ENCODE results near the gene RANBP3. TPM values are rescaled to one million over a fixed set of nuclear protein-coding genes. Genes with fewer than 3 reads are reported as not detected.

Gene RANBP3
- total RNA-seq, 1 experiment from 2014 or later, result 62.4 TPM

GRCh38 chr19:5890099-5890498 lies 87.8 kb downstream of the RANBP3 start:
- no peak overlapping the region for H3K4me3 ChIP-seq (replicated peaks in 1 of 2; ENCODE audit: low read depth in 1 of 2, low read length in 2 of 2)
- no peaks in the 10 kb centered on the region for H3K36me3 ChIP-seq (ENCODE audit: control insufficient read depth in 1 of 2, insufficient read depth in 2 of 2, low read length in 2 of 2)
- no peaks in the 10 kb centered on the region for H3K27me3 ChIP-seq (ENCODE audit: insufficient read depth, low read length)
- BruUV-seq (replicated peaks), result no TSS peak
- H3K9me2 ChIP-seq (ENCODE audit: insufficient read depth), result no peaks in the 10 kb centered on the region
- ChIA-PET CTCF (interaction anchor here (1.0 to 3.7 kb wide), 2 partner anchors 86 to 132 kb away, joined by 3 to 48 read pairs; partner anchors contain the start of gene NRTN), RAD21 (ENCODE audit: low non-redundant PET in 1 of 2, low total read pairs in 2 of 2, uncharacterized antibody in 2 of 2, unreplicated experiment in 2 of 2) (no interaction called here), POLR2A (interaction anchor here (1.1 kb wide), 1 partner anchor 14 kb away, joined by 5 read pairs; the partner anchor contains the start of genes NDUFA11 and VMAC)
- ATAC-seq (no peak), DNase-seq (ENCODE audit: low read depth, low spot score) (no peak)
- TF ChIP-seq ZNF274 (IDR thresholded peaks at IDR 0.05; ENCODE audit: low read depth, low read length), result no peak
- TF ChIP-seq ELF1 (IDR thresholded peaks at IDR 0.05; ENCODE audit: borderline replicate concordance, low read depth), result no peak
- TF ChIP-seq ZBTB33 (IDR thresholded peaks at IDR 0.05; ENCODE audit: extremely low read depth, insufficient replicate concordance, low read length), result no peak
- no peak for TF ChIP-seq CTCF (IDR thresholded peaks at IDR 0.05 in 2 of 3, conservative IDR thresholded peaks at IDR 0.05 in 1 of 3; ENCODE audit: borderline replicate concordance in 1 of 3, insufficient read depth in 1 of 3, low read depth in 2 of 3, low read length in 2 of 3)
- no peak for TF ChIP-seq POLR2A (IDR thresholded peaks at IDR 0.05; ENCODE audit: borderline replicate concordance, extremely low read depth, insufficient read depth, insufficient read length)
- TF ChIP-seq EZH2phosphoT487 (IDR thresholded peaks at IDR 0.05; ENCODE audit: borderline replicate concordance), result no peak
- TF ChIP-seq POLR2AphosphoS5 (IDR thresholded peaks at IDR 0.05; ENCODE audit: low read depth, low read length), result no peak
- TF ChIP-seq SRF (IDR thresholded peaks at IDR 0.05; ENCODE audit: low read depth), result no peak
- no peak for TF ChIP-seq SP1 (IDR thresholded peaks at IDR 0.05; ENCODE audit: low read depth)
- TF ChIP-seq FOSL1 (IDR thresholded peaks at IDR 0.05; ENCODE audit: low read depth), result no peak
- no peak for TF ChIP-seq RAD21 (IDR thresholded peaks at IDR 0.05; ENCODE audit: low read depth)
- no peak for TF ChIP-seq SIN3A (IDR thresholded peaks at IDR 0.05; ENCODE audit: low read depth)
- no peak for TF ChIP-seq CEBPB (IDR thresholded peaks at IDR 0.05; ENCODE audit: low read depth)
- TF ChIP-seq CBX3 (IDR thresholded peaks at IDR 0.05; ENCODE audit: low read depth), result no peak
- no peak for TF ChIP-seq REST (IDR thresholded peaks at IDR 0.05; ENCODE audit: low read depth)
- no peak for TF ChIP-seq JUND (IDR thresholded peaks at IDR 0.05)
- no peaks in the 10 kb centered on the region for H4K20me1 ChIP-seq (ENCODE audit: insufficient read depth)
- H2AFZ ChIP-seq (ENCODE audit: low read depth, low read length, poor library complexity, severe bottlenecking), result no peak overlapping the region
- intact Hi-C loops (cut with micrococcal nuclease), result no loop called here
- peaks cover 0 to 3% of the 10 kb centered on the region in 2 experiments; a peak in 1 of 4 replicates for H3K4me1 ChIP-seq (ENCODE audit: control insufficient read depth in 1 of 2, insufficient read depth in 2 of 2, low read length in 2 of 2)
- no peak overlapping the region for H3K9ac ChIP-seq (ENCODE audit: low read length)
- no peaks in the 10 kb centered on the region for H3K9me3 ChIP-seq (ENCODE audit: control insufficient read depth in 1 of 2, insufficient read depth in 1 of 2, low read depth in 1 of 2, low read length in 2 of 2)
- no peaks in the 10 kb centered on the region for H3K79me2 ChIP-seq (ENCODE audit: insufficient read depth, low read length)
- H3K27ac ChIP-seq (ENCODE audit: low read depth, low read length), result no peak overlapping the region
- no peak overlapping the region for H3K4me2 ChIP-seq (ENCODE audit: low read length)

Measured in HCT116 (cell line).